Activated CD8-positive, alpha-beta memory T cell treated with anti-CD3 and anti-CD28 coated beads for 48 hours (primary cell): Measurements from ENCODE around the gene FKBP5.
"Not testable (repeated sequence)": the region's sequence is repeated elsewhere in the genome, so short reads cannot be mapped to it uniquely, and the experiment has no call there.

Source experiments
- DNase-seq, 3 experiments: peaks; one replicate each; pipeline ENCODE4 v3.0.0-alpha.2; 2020; ENCODE audit warnings: low read depth in 2 of 3, low spot score in 2 of 3

FKBP5 gene

GRCh38 chr6:35691027-35691824, 2.5 kb upstream of the FKBP5 start:
- DNase-seq: no peak

- DNase-seq: no peak
These were observed 1.8 kb upstream of the FKBP5 start for GRCh38 chr6:35690484-35690883.

GRCh38 chr6:35690006-35690405, 1.3 kb upstream of the FKBP5 start:
- DNase-seq: not testable (repeated sequence)

GRCh38 chr6:35687658-35688604, 784 bp downstream of the FKBP5 start:
- peak; percentile 24 to 39 (median 31) for DNase-seq

GRCh38 chr6:35686873-35687555, 1.7 kb downstream of the FKBP5 start:
- no peak for DNase-seq

- DNase-seq: no peak
These were observed 2.3 kb downstream of the FKBP5 start for GRCh38 chr6:35686436-35686835.

GRCh38 chr6:35683267-35683666, 5.4 kb downstream of the FKBP5 start:
- DNase-seq: no peak

GRCh38 chr6:35681298-35681697, 7.4 kb downstream of the FKBP5 start:
- DNase-seq: no peak

- no peak for DNase-seq
These were observed 9.3 kb downstream of the FKBP5 start for GRCh38 chr6:35679399-35679798.

- no peak for DNase-seq
These were observed 9.9 kb downstream of the FKBP5 start for GRCh38 chr6:35678814-35679213.

GRCh38 chr6:35678021-35678654, 10.6 kb downstream of the FKBP5 start:
- no peak for DNase-seq

GRCh38 chr6:35677456-35677855, 11.3 kb downstream of the FKBP5 start:
- no peak for DNase-seq

- no peak for DNase-seq
These were observed 12.8 kb downstream of the FKBP5 start for GRCh38 chr6:35675871-35676459.

GRCh38 chr6:35674594-35674993, 14.1 kb downstream of the FKBP5 start:
- no peak for DNase-seq

GRCh38 chr6:35673755-35674154, 15.0 kb downstream of the FKBP5 start:
- DNase-seq: no peak

GRCh38 chr6:35673284-35673666, 15.4 kb downstream of the FKBP5 start:
- DNase-seq: not testable (repeated sequence)

- not testable (repeated sequence) for DNase-seq
These were observed 18.3 kb downstream of the FKBP5 start for GRCh38 chr6:35670453-35670852.

GRCh38 chr6:35669451-35670045, 19.2 kb downstream of the FKBP5 start:
- no peak for DNase-seq

GRCh38 chr6:35668744-35669450, 19.8 kb downstream of the FKBP5 start:
- DNase-seq: no peak

- no peak for DNase-seq
These were observed 20.6 kb downstream of the FKBP5 start for GRCh38 chr6:35668096-35668495.
